Ishikawa (cell line): ENCODE measurements around the gene SHC4.

ENCODE experiments used
- CEBPB ChIP-seq: IDR thresholded peaks from 2 replicates; pipeline ENCODE4 v1.6.1; 2012
- CREB1 ChIP-seq: IDR thresholded peaks from 2 replicates; pipeline ENCODE4 v1.6.1; 2012; ENCODE audit warnings: low read depth
- EP300 ChIP-seq: IDR thresholded peaks from 2 replicates; pipeline ENCODE4 v1.6.1; 2012; ENCODE audit warnings: borderline replicate concordance
- MAX ChIP-seq: IDR thresholded peaks from 2 replicates; pipeline ENCODE4 v1.6.1; 2012
- RAD21 ChIP-seq: IDR thresholded peaks from 2 replicates; pipeline ENCODE4 v1.6.1; 2012; ENCODE audit warnings: low read depth
- REST ChIP-seq: IDR thresholded peaks from 2 replicates; pipeline ENCODE4 v1.6.1; 2012; ENCODE audit warnings: low read depth, mild to moderate bottlenecking
- TAF1 ChIP-seq: IDR thresholded peaks from 2 replicates; pipeline ENCODE4 v1.6.1; 2012; ENCODE audit warnings: low read depth, mild to moderate bottlenecking
- TCF12 ChIP-seq: IDR thresholded peaks from 2 replicates; pipeline ENCODE4 v1.6.1; 2012; ENCODE audit warnings: low read depth
- YY1 ChIP-seq: IDR thresholded peaks from 2 replicates; pipeline ENCODE4 v1.6.1; 2012; ENCODE audit warnings: low read depth
- TF ChIP-seq, protein P1 (sequence below): IDR thresholded peaks from 2 replicates; pipeline ENCODE4 v1.6.1; 2012

DNA sequence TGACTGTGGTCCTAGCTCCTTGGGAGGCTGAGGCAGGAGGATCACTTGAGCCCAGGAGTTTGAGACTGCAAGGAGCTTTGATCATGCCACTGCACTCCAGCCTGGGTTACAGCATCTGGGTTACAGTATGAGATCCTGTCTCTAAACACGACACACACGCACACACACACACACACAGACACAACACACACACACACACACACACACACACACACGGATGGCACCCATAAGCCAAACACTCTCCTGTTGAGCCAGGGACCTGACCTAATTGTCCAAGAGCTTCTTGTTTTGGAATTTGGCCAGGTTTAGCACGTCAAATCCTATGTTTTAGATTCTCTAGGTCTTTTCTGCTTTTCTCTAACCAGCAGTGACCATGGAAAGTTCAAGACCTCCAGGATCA lies 59.0 kb downstream of the SHC4 start:
- TF ChIP-seq, protein P1, sequence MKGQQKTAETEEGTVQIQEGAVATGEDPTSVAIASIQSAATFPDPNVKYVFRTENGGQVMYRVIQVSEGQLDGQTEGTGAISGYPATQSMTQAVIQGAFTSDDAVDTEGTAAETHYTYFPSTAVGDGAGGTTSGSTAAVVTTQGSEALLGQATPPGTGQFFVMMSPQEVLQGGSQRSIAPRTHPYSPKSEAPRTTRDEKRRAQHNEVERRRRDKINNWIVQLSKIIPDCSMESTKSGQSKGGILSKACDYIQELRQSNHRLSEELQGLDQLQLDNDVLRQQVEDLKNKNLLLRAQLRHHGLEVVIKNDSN: no peak
- no peak for TF ChIP-seq RAD21
- TF ChIP-seq MAX: no peak
- TF ChIP-seq REST: no peak
- no peak for TF ChIP-seq TAF1
- TF ChIP-seq TCF12: no peak
- no peak for TF ChIP-seq CREB1
- no peak for TF ChIP-seq YY1
- no peak for TF ChIP-seq CEBPB
- TF ChIP-seq EP300: no peak
